LoVo (cell line): Measurements from ENCODE around the gene ZNF581.

Experiments
- DNase-seq: peaks from one replicate; pipeline ENCODE4 v3.0.0-alpha.2; 2016; ENCODE audit warnings: low spot score

ZNF581 gene

GRCh38 chr19:55648585-55649267 is 5.3 kb downstream of the ZNF581 start:
- no peak for DNase-seq

GRCh38 chr19:55649268-55650125 is 6.0 kb downstream of the ZNF581 start:
- no peak for DNase-seq

GRCh38 chr19:55650126-55650557 is 6.7 kb downstream of the ZNF581 start:
- no peak for DNase-seq

- no peak for DNase-seq
Observed at GRCh38 chr19:55650602-55651230, 7.3 kb downstream of the ZNF581 start.

GRCh38 chr19:55651236-55651635 is 7.8 kb downstream of the ZNF581 start:
- no peak for DNase-seq

GRCh38 chr19:55652311-55653128 is 9.1 kb downstream of the ZNF581 start:
- no peak for DNase-seq

GRCh38 chr19:55653651-55654322 is 10.3 kb downstream of the ZNF581 start:
- DNase-seq: peak; percentile 99

- peak; percentile 99 for DNase-seq
Observed at GRCh38 chr19:55654323-55654867, 10.9 kb downstream of the ZNF581 start.

GRCh38 chr19:55654868-55655647 is 11.6 kb downstream of the ZNF581 start, which contains the start of gene U2AF2:
Gene U2AF2 (plus strand): TSS chr19:55655035. CDS start chr19:55655105, 70 bp downstream.
- peak; percentile 76 for DNase-seq

- DNase-seq: no peak
Observed at GRCh38 chr19:55655648-55656040, 12.2 kb downstream of the ZNF581 start.

GRCh38 chr19:55656552-55656951 is 13.1 kb downstream of the ZNF581 start:
- no peak for DNase-seq

- DNase-seq: no peak
Observed at GRCh38 chr19:55656988-55657747, 13.7 kb downstream of the ZNF581 start.

- no peak for DNase-seq
Observed at GRCh38 chr19:55658846-55659459, 15.5 kb downstream of the ZNF581 start.

- DNase-seq: no peak
Observed at GRCh38 chr19:55659822-55660221, 16.4 kb downstream of the ZNF581 start.

- no peak for DNase-seq
Observed at GRCh38 chr19:55660404-55660803, 17.0 kb downstream of the ZNF581 start.

- DNase-seq: no peak
Observed at GRCh38 chr19:55660991-55661390, 17.5 kb downstream of the ZNF581 start.

GRCh38 chr19:55661826-55662225 is 18.4 kb downstream of the ZNF581 start:
- DNase-seq: no peak

- no peak for DNase-seq
Observed at GRCh38 chr19:55663846-55664536, 20.5 kb downstream of the ZNF581 start.
